GM12892 (cell line): Measurements from ENCODE around the gene SLC18A3.

Source experiments
- POLR2A ChIP-seq: IDR thresholded peaks from 2 replicates; pipeline ENCODE4 v1.6.1; 2011; ENCODE audit warnings: low read depth, low read length, control low read depth
- POLR2AphosphoS5 ChIP-seq: IDR thresholded peaks from 2 replicates; pipeline ENCODE4 v1.6.1; 2011; ENCODE audit warnings: low read depth, low read length, control low read depth

- TF ChIP-seq POLR2AphosphoS5 (no peak), POLR2A (no peak)
Observed at GRCh38 chr10:49644035-49644646, 34.0 kb downstream of the SLC18A3 start.
